GDM1 (cell line): ENCODE measurements around the gene RAP2B.
A peak's percentile ranks its signal among the peaks of the same experiment; 100 is the strongest.

Experiments used
- DNase-seq: peaks from one replicate; lab custom pipeline; 2025; lab: John Stamatoyannopoulos, UW

Gene RAP2B

GRCh38 chr3:153160451-153161137 lies 1.4 kb upstream of the RAP2B start:
- peak; percentile 77 for DNase-seq

DNA sequence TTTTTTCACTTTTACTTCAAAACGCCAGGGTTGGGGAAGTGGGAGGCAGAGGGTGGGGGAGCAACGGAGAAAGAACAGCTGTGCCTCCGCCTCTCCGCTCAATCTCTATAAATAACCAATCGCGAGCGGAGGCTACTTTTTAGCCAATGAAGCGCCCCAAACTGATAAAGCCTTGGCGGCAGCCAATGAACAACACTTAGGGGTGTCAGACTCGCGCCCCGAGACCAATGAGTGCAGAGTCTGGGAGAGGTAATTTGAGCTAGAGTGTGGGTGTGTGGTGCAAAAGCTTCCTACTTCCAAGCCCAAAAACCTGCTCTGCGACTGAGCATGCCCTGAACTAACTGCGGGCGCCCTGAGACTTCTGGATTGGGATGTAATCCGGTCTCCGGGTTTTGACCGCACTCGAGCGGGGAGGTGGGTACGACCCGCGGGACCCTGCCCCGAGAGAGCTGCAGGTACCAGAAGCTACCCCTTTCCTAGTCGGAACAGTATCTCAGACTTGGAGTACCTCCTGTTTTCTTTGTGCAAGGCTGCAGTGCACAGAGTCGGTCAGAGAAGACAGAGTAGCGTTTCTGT lies 800 bp upstream of the RAP2B start:
- peak; percentile 98 for DNase-seq

- DNase-seq: no peak
These were observed 727 bp downstream of the RAP2B start for GRCh38 chr3:153162513-153163392.

DNA sequence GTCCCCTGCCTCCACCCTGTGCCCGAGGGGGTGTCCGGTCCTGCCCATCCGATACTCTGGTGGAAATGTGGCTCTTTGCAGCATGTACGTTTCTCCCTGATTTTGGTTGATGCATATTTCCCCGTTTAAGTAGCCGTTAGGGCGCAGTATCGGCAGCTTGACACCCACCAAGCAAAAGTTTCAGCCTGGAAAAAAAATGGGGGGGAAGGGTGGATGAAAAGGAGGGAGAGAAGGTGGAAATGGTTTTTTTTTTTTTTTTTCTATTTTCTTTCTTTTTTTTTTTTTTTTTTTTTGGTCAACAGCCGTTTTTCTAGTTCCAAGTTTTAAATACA lies 1.3 kb downstream of the RAP2B start:
- no peak for DNase-seq

DNA sequence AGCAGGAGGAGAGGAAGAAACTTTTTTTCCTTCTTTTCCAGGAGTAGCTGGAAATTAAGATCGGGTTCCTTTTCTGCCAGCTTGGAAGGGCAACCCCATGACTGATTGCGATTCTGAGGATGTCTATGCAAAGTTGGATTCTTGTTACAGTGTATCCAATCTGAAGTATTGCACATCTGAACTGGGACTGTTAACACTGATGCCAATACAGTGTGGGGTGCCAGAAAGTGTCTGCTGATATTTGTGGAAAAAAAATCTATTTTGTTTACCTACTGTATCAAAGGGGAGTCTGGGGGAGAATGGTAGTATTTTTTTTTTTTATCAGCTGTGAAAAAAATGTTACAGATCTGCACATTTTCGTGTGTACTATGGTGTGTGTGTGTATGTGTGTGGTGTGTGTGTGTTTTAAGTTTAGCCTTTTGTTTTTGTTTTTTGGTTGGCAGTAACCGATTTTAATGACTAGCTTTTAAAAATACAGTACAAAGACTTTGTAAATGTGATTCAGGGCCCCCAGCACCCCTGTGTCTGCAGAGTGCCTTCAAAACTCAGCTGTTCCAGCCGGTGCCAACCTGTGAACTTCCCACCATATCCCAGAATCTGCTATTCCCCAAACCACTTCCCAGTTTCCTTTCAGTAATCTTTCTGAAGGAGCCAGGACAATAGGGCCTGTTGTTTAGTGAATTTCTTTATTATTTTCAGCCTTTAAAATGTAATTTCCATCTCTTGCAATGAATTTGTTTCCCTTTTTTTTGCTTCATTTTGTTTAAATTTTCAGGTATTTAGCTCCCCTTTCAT lies 1.9 kb downstream of the RAP2B start:
- DNase-seq: no peak

DNA sequence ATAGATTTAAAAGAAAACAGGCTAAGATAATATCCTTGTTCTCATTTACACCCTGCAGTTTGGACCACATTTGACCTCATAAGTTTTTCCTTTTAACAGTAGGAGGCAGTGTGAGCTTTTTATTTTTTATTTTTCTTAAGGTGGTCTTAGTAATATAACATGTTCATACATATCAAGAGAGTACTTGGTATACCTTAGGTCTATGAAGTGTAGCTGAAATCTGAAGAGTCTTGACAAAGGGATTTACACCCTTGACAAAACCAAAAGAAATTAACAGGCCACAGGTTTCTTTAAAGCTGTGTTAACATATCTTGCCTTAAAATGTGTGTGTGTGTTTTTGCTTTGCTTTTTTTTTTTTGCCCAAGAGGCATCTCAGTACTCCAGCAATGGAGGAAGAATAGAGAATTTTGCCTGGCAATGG lies 3.2 kb downstream of the RAP2B start:
- peak; percentile 21 for DNase-seq

GRCh38 chr3:153166206-153166605 lies 4.2 kb downstream of the RAP2B start:
- no peak for DNase-seq

DNA sequence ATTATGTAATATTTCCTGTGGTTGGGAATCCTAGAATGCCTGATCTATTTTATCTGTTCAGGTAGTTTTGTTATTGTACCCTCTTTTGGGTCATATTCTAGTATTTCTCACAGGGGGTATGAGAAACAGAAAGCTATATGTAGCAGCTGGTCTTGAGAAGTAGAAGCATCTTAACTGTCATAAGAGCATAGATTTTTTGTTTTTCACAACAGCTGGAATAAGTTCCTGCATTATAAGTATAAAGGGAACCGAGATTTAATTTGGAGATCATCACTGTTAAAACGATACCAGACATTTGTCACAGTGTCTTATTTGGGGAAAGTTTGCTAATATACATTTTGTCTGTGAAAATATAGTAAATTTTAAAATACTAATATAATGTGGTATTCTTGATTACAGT lies 4.8 kb downstream of the RAP2B start:
- no peak for DNase-seq

- no peak for DNase-seq
These were observed 7.9 kb downstream of the RAP2B start for GRCh38 chr3:153169793-153170383.

GRCh38 chr3:153171256-153171655 lies 9.2 kb downstream of the RAP2B start:
- DNase-seq: no peak

- DNase-seq: no peak
These were observed 9.9 kb downstream of the RAP2B start for GRCh38 chr3:153171918-153172317.

- no peak for DNase-seq
These were observed 11.1 kb downstream of the RAP2B start for GRCh38 chr3:153172796-153173757.

DNA sequence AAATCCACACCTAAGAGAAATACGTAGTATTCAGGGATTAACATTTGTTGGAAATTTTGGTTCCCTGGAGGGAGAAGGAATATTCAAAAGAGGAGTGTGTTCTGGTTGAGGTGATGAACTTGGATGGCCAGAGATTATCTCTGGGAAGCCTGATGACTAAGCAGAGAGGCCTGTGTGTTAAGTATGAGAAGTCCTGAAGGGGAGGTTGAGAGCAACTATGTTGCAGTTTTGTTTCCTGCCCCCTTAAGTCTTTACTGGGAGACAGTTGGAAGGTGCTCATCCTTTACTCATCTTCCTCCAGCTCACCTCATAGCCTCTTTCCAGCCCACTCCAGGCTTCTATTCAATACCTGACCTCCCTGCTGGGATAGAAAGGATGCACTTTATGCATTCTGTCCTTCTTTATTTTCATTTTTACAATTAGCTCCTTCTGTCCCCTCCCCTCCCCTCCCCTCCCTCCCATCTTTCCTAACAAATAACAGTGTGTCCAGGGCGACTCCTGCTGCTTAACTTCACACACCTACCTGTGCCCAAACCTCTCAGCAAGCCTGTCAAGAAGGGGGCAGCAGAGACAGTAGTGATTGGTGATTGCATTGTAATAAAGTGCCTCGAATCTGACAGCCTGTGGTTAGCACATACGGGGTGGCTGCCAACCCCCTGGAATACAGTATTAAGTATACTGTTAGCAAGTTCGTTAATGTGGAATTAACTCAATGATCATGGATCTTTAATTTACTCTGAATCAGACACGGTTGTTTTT lies 11.9 kb downstream of the RAP2B start:
- DNase-seq: no peak

GRCh38 chr3:153176197-153176596 lies 14.2 kb downstream of the RAP2B start:
- DNase-seq: no peak

DNA sequence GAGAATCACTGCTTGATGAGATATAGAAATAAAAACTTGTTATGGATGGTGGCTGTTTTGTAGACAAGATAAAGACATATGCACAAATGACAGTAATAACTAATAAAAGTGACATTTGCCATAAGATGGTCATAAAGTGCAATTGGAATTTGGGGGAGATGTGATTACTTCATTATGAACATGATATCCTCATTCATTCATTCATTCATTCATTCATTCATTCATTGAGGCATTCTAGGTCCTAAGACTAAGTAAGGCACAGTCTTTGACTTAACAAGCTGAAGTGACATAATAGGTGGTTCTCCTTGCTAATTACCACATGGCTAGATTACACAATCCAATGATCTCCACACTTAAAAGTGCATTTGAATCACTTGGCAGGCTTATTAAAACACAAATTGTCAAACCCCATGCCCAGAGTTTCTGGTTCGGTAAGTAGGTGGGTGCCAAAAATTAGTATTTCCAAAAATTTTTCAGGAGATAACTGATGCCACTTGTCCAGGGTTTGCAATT lies 18.9 kb downstream of the RAP2B start:
- DNase-seq: no peak

DNA sequence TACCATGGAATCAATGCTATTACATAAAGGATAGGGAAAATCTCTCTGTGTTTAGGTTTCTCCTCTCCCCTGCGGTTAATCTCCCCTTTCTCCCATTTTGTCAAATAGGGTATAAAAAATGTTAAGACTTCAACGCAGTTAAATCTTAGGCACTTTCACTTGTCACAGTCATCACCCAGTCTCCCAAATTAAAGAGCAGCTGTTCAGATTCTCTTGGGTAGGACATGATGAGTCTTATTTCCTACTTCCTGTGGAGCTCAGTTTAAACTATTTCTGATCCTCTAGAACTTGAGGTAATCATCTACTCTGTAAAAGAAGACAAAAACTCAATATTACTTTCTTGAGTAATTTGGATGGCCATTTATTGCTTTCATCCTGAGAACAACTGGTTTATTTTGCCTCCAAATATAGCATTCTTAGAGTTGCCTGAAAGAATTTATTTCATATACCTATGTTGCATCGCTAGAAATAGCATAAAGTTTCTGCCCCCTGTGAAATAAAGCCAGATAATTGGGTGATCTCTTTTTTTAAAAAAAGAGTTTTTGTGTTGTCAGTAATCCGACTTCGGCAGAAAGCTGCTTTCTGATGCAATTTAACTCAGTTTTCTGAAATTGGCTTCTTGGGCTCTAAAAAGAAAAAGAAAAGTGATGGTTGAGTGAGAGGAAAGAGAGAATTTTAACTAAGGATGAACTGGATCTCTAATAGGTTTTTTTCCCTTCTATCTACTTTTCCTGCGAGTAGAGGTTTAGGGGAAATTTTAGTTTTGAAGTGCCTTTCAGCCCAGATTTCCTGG lies 20.7 kb downstream of the RAP2B start:
- no peak for DNase-seq

- DNase-seq: no peak
These were observed 28.9 kb downstream of the RAP2B start for GRCh38 chr3:153190923-153191322.

DNA sequence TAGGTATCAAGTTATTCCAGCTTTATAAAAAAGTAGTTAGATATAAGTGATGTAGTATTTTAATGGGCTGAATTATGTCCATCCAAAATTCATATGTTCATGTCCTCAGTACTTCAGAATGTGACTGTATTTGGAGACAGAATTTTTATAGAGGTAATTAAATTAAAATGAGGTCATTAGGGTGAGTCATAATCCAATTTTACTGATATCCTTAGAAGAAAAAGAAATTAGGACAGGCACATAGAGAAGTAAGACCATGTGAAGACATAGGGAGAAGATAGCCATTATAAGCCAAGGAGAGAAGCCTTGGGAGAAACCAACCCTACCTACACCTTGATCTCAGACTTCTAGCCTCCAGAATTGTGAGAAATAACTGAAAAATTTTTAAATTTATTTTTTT lies 30.3 kb downstream of the RAP2B start:
- DNase-seq: no peak
